ENCODE results near the gene PDCD7.
"Not testable (repeated sequence)": the region's sequence is repeated elsewhere in the genome, so short reads cannot be mapped to it uniquely, and the experiment has no call there.

The PDCD7 gene

DNA sequence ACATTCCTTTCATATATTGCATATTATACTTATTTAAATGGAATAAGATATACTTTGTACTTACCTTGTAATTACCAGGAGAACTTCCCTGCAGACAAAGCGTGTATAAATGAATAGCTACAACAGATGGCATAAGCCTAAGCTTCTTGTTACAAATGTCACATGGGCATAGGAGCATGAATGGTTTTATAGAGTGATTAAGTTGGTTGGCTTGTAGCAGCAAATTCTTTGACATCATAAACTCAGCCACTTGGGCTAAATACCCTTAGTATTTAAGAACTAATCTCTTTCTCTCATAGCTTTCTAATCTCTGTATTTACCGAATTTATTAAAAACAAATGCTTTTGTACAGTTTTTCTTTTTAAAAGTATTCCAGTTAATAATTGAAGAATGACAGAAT is 18.5 kb downstream of the PDCD7 start, which contains the start of gene UBAP1L:
Gene UBAP1L (minus strand): TSS at position 115 of the 400 bp plus-strand sequence. CDS start 8,985 bp downstream, outside the sequence.
- DNase-seq: no peak

DNA sequence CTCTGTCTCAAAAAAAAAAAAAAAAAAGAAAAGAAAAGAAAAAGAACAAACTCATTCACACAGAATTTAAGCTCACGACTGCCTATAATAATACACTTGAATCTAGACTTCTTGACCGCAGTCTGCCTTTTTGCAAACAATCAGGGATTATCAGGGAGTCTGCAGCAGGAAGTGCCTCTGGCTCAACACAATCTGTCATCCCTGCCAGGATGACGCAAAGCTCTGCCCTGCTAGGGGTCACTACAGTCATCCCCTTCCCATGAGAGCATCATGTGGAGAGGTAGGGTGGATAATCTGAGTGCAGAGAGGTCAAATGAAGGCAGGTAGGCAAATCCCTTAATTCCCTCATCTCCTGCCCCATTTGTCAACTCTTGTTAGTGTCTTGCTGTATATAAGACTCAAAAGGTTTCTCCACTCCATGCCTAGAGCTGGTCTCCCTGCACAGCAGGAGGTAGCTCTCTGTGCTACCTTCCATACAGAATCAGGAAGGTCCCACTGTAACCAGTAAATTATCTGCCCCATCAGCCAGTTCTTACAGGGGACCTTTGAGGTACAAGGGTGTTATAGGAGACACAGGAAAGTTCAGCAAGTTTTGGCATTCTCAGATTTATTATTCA is 22.8 kb downstream of the PDCD7 start:
- DNase-seq: peak; percentile 53

- DNase-seq: peak; percentile 38
These were observed 27.5 kb downstream of the PDCD7 start for GRCh38 chr15:65106011-65106590.

- DNase-seq: peak; percentile 38
These were observed 28.6 kb downstream of the PDCD7 start for GRCh38 chr15:65105038-65105437.

GRCh38 chr15:65102912-65103311 is 30.7 kb downstream of the PDCD7 start:
- DNase-seq: no peak

DNA sequence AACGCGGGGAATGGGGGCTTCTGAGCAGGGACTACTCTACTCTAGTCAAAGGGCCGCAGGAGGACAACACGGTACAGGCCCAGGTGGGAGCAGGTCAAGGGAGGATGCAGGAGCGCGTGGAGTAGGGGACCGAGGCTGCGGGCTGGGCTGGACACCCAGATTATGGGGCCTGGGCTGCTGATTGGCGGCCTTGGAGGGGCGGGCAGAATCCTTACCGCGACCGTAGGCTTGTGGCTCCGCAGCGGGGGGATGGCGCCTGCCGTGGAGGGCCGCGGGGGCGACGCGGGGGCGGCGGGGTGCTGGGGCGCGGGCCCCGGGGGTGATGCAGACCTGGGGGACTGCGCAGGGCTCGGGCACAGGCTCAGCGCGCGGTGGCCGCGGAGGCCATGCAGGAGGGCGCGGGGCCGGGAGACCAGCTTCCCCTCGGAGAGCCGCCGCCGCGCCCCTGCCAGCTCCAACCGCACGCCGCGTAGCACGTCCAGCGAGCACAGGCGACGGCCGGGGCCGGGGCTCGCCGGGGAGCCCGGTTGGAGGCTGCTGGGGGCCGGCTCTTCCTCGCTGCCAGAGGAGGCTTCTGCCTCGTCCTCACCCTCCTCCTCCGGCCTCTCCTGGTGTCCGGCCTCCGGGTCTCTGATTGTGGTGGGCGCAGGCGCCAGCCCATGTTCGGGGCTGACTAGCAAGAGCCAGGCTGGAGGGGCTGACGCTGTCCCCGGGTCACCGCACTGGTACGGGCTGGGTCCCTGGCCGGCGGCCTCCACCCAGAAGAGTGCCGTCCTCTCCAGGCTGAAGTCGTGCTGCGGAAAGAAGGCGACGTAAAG is 31.5 kb downstream of the PDCD7 start:
- DNase-seq: no peak

DNA sequence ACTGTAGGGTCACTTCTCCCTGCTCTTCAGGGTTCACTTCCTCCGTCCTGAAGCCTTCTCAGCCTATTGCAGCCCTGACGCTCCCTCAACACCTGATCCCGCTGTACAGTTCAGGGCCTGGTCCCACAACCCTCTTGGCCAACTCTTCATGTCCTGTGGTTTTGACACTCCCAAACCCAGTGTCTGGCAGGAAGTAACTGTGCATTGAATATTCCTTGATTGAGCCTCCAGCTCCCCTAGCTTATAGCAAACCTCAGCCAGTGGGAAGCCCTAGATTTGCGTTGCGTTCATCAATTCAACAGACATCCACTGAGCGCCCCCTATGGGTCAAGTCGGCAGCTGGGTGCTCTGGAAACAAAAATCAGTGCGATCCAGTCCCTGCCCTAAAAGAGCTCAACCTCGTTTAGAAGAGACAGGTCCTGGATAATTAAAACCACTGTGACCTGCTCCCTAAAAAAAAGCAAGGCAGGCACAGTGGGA is 32.2 kb downstream of the PDCD7 start:
- DNase-seq: peak; percentile 88

GRCh38 chr15:65100442-65100841 is 33.2 kb downstream of the PDCD7 start:
- DNase-seq: no peak

DNA sequence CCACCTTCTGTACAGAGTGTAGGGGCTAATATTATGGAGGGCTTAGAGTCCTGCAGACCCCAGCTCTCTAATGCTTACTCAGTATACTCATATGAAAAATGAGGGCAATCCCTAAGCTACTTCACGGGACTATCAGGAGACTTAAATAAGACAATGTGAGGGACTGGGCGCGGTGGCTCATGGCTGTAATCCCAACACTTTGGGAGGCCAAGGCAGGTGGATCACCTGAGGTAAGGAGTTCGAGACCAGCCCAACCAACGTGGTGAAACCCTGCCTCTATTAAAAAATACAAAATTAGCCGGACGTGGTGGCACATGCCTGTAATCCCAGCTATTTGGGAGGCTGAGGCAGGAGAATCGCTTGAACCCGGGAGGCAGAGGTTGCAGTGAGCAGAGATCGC is 33.8 kb downstream of the PDCD7 start:
- not testable (repeated sequence) for DNase-seq

DNA sequence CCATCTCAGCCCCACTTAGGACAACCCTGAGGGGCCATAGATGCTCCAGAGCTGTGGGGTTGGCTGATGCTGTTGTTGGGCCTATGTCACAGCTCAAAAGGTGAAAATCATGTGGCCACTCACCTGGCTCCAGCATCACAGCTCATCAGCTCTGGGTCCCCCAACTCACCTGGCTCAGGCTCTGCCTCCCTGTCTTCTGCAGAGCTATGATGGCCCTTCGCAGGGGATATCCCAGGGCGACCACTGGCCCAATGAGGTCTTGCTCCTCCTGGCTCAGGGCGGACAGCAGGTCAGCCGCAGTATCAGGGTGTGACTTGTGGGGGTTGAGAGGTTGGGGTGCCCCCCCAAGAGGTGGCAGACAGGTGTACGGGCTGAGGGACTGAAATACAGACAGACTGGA is 34.3 kb downstream of the PDCD7 start:
- no peak for DNase-seq

DNA sequence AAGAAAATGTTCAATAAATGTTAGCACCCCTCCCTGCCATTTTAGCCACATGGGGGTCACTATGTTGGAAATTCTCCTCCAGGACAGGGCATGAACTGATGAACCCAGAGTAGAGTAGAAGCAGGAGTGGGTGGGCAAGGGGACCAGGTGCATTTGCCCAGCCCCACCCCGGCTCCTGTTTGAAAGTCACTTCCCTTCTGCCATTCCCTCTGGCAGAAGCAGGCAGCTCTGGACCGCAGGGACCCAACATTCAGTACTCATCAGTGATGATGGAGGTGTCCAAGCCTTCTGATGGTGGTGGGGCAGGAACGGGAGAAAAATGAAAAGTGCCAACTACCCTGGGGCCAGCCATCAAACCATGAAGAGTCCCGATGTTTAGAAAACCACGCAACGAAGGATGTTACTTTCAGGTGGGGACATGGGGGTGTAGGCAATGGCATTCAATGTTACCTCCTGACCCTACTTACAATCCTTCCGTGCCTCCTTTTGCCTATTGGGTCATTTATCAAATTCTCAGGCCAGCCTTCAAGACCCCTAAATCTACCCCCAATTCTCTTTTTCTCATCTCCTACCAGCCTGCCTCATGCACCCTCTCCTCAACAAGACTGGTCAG is 35.9 kb downstream of the PDCD7 start:
- DNase-seq: no peak

DNA sequence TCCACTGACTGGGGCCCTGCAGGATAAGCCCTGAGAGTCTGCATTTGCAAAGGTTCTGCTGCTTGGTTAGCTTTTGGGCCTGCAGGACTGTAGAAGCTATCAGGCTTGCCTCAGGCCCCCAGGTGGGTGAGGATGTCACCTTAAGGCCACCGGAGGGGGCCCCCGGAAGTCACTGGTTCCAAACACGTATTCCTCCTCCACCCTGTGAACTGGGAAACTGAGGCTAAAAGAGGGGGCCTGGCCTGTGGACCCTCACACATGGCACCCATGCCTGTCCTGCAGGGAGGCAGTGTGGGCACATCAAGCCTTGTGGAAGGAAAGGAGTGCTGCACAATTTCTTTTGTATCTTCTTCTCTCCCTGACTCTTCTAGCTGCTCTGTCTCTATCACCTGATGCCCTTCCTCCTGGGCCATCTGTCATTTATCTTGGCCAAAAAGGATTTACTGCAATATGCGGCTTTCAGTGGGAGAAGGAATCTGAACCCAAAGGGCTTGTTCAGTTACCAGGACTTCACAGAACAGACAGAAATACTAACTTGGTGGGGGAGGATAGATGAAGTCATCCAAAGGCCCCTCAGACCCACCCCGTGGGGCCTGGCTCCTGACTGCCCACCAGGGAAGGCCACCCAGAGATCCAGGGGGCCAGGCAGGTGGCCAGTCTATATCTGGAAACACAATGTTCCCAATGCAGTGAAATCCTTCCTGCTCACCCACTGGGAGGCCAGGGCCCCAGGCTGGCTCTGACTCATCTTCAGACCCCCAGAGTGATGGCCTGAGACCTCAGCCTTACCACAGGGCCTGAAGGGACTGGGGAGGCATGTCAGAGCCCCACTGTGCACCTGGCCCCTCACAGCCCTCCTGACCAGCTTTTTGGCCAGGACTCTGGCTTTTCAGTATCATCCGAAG is 36.9 kb downstream of the PDCD7 start:
- DNase-seq: no peak

DNA sequence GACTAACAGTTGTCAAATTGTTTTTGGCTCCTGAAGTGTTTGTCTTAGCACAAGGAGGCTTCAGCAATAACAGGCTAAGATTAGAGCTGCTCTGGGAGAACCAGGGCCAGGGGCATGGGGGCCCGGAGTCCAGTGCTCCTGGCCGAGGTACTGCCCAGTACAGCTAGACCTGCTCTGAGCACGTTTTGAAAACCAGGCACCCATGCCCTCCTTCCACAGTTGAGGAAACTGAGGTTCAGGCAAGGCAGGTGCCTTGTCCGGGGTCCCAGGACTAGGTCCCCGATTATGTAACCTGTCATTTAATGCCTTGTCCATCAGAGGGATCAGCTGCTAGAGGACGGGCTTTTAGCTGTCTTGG is 37.9 kb downstream of the PDCD7 start:
- no peak for DNase-seq

DNA sequence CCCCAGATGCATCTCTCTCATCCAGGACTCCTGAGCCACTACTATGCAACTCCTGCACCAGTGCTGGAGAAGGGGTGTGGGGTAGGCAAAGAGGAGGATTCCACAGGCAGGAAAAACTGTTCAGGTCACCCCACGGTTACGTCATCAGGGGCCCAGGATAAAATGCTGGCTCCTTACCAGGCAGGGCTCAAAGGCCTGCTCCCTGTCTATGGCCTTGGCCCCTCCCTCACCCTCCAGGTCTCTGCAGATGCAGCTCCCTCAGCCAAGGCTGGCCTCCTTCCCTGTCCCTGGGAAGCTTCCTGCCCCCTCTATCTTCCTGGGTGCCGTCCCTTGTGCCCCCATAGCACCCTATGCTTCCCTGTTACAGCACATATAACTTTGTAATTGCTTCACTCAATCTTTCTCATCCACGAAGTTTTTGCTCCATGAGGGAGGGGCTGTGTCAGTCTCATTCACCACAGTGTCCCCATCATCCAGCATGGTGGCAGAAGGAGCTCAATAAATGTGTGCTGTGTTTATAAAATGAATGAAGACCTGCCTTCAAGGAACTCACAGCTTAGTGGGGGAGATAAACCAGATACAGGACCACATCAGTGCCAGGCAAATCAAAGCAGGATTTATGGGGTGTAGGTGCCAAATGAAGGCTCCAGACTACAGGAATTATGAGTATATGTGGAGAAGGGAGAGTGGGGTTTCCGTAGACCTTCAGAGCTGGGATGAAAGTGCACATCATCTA is 38.4 kb downstream of the PDCD7 start:
- no peak for DNase-seq

DNA sequence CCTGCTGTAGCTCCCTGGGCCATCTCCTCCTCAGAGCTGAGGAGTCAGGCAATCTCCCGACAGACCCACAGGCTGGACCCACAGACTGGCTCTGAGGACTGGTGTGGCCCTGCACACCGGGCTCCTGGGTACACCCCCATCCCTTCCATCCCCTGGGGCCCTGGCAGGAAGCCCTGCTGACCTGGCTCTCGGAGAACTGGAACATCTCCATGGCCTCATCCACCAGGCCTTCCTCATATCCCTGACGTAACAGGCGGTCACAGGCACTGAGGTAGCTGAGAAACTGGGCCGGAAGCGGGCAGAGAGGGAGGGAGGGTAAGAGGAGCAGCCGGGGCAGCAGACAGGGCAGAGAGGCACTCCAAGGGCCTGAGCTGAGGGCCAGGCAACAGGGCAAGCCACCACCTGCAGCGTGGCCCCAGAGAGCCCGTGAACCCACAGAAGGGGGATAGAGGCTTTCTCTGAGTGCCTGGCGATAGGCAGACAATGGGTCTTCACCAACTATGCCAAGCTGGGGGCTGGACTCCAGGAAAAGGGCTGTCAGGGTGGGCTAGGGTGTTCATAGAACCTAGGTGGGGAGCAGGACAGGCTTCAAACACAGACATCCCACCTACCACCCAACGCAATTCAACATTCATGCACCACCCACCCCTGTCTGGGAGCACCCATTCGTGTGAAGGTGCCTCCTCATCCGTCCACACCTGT is 39.2 kb downstream of the PDCD7 start:
- DNase-seq: no peak

DNA sequence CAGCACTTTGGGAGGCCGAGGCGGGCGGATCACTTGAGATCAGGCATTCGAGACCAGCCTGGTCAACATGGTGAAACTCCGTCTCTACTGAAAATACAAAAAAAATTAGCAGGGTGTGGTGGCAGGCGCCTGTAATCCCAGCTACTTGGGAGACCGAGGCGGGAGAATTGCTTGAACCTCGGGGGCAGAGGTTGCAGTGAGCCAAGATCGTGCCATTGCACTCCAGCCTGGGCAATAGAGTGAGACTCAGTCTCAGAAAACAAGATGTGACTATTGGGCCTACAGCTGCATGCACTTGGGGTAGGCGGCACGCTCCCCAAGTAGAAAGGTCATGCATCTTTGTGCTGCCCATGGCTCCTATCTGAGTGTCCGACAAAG is 39.8 kb downstream of the PDCD7 start:
- not testable (repeated sequence) for DNase-seq

- no peak for DNase-seq
These were observed 40.5 kb downstream of the PDCD7 start for GRCh38 chr15:65092911-65093792.

DNA sequence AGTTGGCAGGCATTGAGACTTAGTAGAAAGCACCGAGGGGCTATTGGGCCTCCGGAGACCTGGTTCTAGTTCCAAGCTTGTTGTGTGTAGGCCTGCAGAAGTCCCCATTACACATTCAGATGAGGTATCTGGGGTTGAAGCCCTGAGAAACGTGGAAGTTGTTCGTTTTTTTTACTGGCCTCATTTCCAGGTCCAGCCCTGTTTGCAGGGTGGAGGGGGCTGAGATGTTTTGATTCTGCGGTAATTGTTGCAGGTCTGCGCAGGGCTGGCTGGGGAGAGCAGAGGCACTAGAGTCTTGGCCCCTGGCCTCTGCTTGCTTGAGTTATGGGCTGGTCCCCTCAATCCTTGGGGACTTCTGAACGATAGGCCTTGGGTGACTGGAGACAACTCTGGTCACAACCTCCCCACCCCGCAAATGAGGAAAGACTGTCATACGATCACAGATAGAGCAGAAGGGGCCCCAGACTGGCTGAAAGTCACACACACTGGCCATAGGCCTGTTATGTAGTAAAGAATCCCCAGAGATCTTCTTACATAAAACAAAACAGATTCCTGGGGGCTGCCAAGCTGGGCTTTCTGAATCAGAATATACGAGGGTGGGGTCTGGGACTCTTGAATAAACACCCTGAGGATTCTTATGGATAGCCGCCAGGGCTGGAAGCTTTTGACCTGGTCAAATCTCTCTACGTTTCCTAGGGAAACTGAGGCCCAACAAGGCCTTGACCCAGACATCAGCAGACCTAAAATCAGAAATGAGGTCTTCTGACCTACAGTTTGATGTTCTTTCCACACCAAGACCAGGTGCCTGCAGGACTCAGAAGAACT is 41.5 kb downstream of the PDCD7 start:
- no peak for DNase-seq

- peak; percentile 45 for DNase-seq
These were observed 44.3 kb downstream of the PDCD7 start for GRCh38 chr15:65089206-65089824.
